H1 (cell line): Measurements from ENCODE around the gene R3HDM2. TPM values are rescaled to one million over a fixed set of nuclear protein-coding genes. Genes with fewer than 3 reads are reported as not detected.

Experiments used
- CTCF ChIA-PET: fragments of 300-600 bp; sonication (Branson Sonifier 250); formaldehyde crosslinking; loops from one replicate; lab custom pipeline; 2021; ENCODE audit not compliant: partially characterized antibody; lab: Charles Lee
- POLR2A ChIA-PET: fragments of 300-600 bp; sonication (Branson Sonifier 250); formaldehyde crosslinking; loops from one replicate; lab custom pipeline; 2021; ENCODE audit warnings: inconsistent platforms; ENCODE audit not compliant: partially characterized antibody; lab: Charles Lee
- DNase-seq, 2 experiments: peaks; one replicate each; pipeline versions ENCODE4 v3.0.0 to v3.0.0-alpha.2; 2010 to 2022; ENCODE audit warnings: low spot score in 2 of 2, low read depth in 1 of 2, mixed read lengths in 1 of 2
- FAIRE-seq: peaks from 2 replicates; lab custom pipeline; 2011; peaks lifted over from hg19 to GRCh38; lab: Jason Lieb, UNC
- H2AFZ ChIP-seq: 2 replicates; pipeline ENCODE4 v1.8.1; 2012; ENCODE audit warnings: low read length, inconsistent platforms
- H2AK5ac ChIP-seq: 2 replicates; pipeline ENCODE4 v1.6.1; 2013; ENCODE audit warnings: low read depth, low read length
- H2BK120ac ChIP-seq: replicated peaks from 2 replicates; pipeline ENCODE3; 2013; ENCODE audit warnings: low read depth, low read length, inconsistent platforms
- H2BK12ac ChIP-seq: 2 replicates; pipeline ENCODE4 v1.6.1; 2013; ENCODE audit warnings: low read depth, low read length
- H2BK15ac ChIP-seq: 2 replicates; pipeline ENCODE4 v1.6.1; 2013; ENCODE audit warnings: low read length
- H2BK20ac ChIP-seq: 2 replicates; pipeline ENCODE4 v1.6.1; 2013; ENCODE audit warnings: low read length
- H2BK5ac ChIP-seq: 2 replicates; pipeline ENCODE4 v1.6.1; 2013; ENCODE audit warnings: low read depth, low read length
- H3K14ac ChIP-seq: 2 replicates; pipeline ENCODE4 v1.6.1; 2013; ENCODE audit warnings: inconsistent platforms; ENCODE audit not compliant: insufficient read length
- H3K18ac ChIP-seq: 2 replicates; pipeline ENCODE4 v1.6.1; 2013; ENCODE audit warnings: low read length; ENCODE audit errors: extremely low read depth
- H3K23ac ChIP-seq: 2 replicates; pipeline ENCODE4 v1.6.1; 2013; ENCODE audit warnings: inconsistent platforms; ENCODE audit not compliant: insufficient read length
- H3K23me2 ChIP-seq: 2 replicates; pipeline ENCODE4 v1.6.1; 2013; ENCODE audit warnings: low read depth, low read length
- H3K27ac ChIP-seq: 2 replicates; pipeline ENCODE4 v1.6.1; 2011; ENCODE audit warnings: low read depth, low read length, inconsistent platforms
- H3K27me3 ChIP-seq, 4 experiments: replicated peaks in 1 of 4; 1 replicate in 1 of 4; 2 replicates in 3 of 4; pipeline versions ENCODE4 v1.6.1 to v1.8.1; 2011 to 2013; ENCODE audit warnings: low read length in 3 of 4, mild to moderate bottlenecking in 3 of 4, inconsistent platforms in 2 of 4, mixed read lengths in 2 of 4, moderate library complexity in 1 of 4; ENCODE audit not compliant: control insufficient read depth in 3 of 4, insufficient read depth in 3 of 4; ENCODE audit errors: extremely low read depth in 1 of 4
- H3K36me3 ChIP-seq, 4 experiments: 2 replicates each; pipeline versions ENCODE4 v1.6.1 to v1.8.1; 2011 to 2013; ENCODE audit warnings: mild to moderate bottlenecking in 4 of 4, low read length in 3 of 4, moderate library complexity in 2 of 4, control low read depth in 1 of 4, inconsistent platforms in 1 of 4; ENCODE audit not compliant: insufficient read depth in 4 of 4, control insufficient read depth in 2 of 4
- H3K4ac ChIP-seq: replicated peaks from 2 replicates; pipeline ENCODE3; 2013; ENCODE audit warnings: low read length, low read depth, mixed read lengths, inconsistent platforms; ENCODE audit not compliant: insufficient read length
- H3K4me1 ChIP-seq, 4 experiments: replicated peaks in 1 of 4; 1 replicate in 1 of 4; 2 replicates in 3 of 4; pipeline versions ENCODE4 v1.6.1 to v1.8.1; 2011 to 2013; ENCODE audit warnings: low read length in 3 of 4, inconsistent platforms in 2 of 4, mixed read lengths in 1 of 4; ENCODE audit not compliant: insufficient read depth in 4 of 4, control insufficient read depth in 3 of 4
- H3K4me2 ChIP-seq, 2 experiments: 2 replicates each; pipeline versions ENCODE4 v1.6.1 to v1.8.1; 2011 to 2013; ENCODE audit warnings: low read depth in 2 of 2, low read length in 2 of 2, control low read depth in 1 of 2, inconsistent platforms in 1 of 2, mild to moderate bottlenecking in 1 of 2; ENCODE audit not compliant: insufficient read depth in 1 of 2
- H3K4me3 ChIP-seq, 4 experiments: fragments of 200-600, 300-600 bp in 1 of 4; sonication (generic), shearing (Covaris generic), sonication (Bioruptor Twin) in 1 of 4; 2 replicates each; pipeline versions ENCODE4 v1.5.1 to v1.8.1; 2011 to 2016; ENCODE audit warnings: low read length in 4 of 4, low read depth in 3 of 4, control low read depth in 2 of 4, inconsistent platforms in 2 of 4, mild to moderate bottlenecking in 2 of 4, mixed read lengths in 1 of 4, moderate library complexity in 1 of 4; ENCODE audit not compliant: insufficient read depth in 2 of 4; ENCODE audit errors: extremely low read depth in 1 of 4
- H3K56ac ChIP-seq: replicated peaks from 2 replicates; pipeline ENCODE3; 2013; ENCODE audit warnings: low read depth, mild to moderate bottlenecking, mixed read lengths, low read length, inconsistent platforms; ENCODE audit not compliant: insufficient read length
- H3K79me1 ChIP-seq: 2 replicates; pipeline ENCODE4 v1.6.1; 2013; ENCODE audit warnings: low read depth, low read length, control low read depth
- H3K79me2 ChIP-seq, 2 experiments: 2 replicates each; pipeline versions ENCODE4 v1.6.1 to v1.8.1; 2012 to 2013; ENCODE audit warnings: low read length in 2 of 2, mild to moderate bottlenecking in 2 of 2, inconsistent platforms in 1 of 2; ENCODE audit not compliant: insufficient read depth in 2 of 2, control insufficient read depth in 1 of 2
- H3K9ac ChIP-seq, 4 experiments: replicated peaks in 1 of 4; 1 replicate in 1 of 4; 2 replicates in 3 of 4; pipeline versions ENCODE4 v1.6.1 to v1.8.1; 2011 to 2013; ENCODE audit warnings: low read depth in 3 of 4, low read length in 3 of 4, control low read depth in 2 of 4, mild to moderate bottlenecking in 2 of 4, moderate library complexity in 2 of 4, inconsistent platforms in 1 of 4; ENCODE audit errors: extremely low read depth in 1 of 4
- H3K9me3 ChIP-seq, 2 experiments: 2 replicates each; pipeline versions ENCODE4 v1.6.1 to v1.8.1; 2012 to 2013; ENCODE audit warnings: mild to moderate bottlenecking in 2 of 2, moderate library complexity in 2 of 2, control low read depth in 1 of 2, inconsistent platforms in 1 of 2, low read depth in 1 of 2, low read length in 1 of 2, mixed read lengths in 1 of 2; ENCODE audit not compliant: insufficient read depth in 2 of 2
- H4K20me1 ChIP-seq, 2 experiments: replicated peaks in 1 of 2; 2 replicates each; pipeline versions ENCODE3 to v1.8.1; 2011 to 2013; ENCODE audit warnings: inconsistent platforms in 2 of 2, low read length in 2 of 2, mild to moderate bottlenecking in 1 of 2; ENCODE audit not compliant: insufficient read depth in 2 of 2, control insufficient read depth in 1 of 2
- H4K5ac ChIP-seq: 2 replicates; pipeline ENCODE4 v1.6.1; 2013; ENCODE audit warnings: low read length, low read depth, mixed read lengths, inconsistent platforms; ENCODE audit not compliant: insufficient read length
- H4K8ac ChIP-seq: 2 replicates; pipeline ENCODE4 v1.8.0; 2013; ENCODE audit warnings: mild to moderate bottlenecking, moderate library complexity, low read length, inconsistent platforms; ENCODE audit not compliant: insufficient read depth; ENCODE audit errors: extremely low read depth
- H4K91ac ChIP-seq: replicated peaks from 2 replicates; pipeline ENCODE3; 2013; ENCODE audit warnings: low read length, mixed read lengths, inconsistent platforms; ENCODE audit not compliant: insufficient read length
- ASH2L ChIP-seq: fragments of 200-600, 300-600 bp; sonication (generic); IDR thresholded peaks from one replicate; pipeline ENCODE4 v1.7.1; 2017; ENCODE audit warnings: low read length
- BACH1 ChIP-seq: IDR thresholded peaks from 2 replicates; pipeline ENCODE4 v1.6.1; 2012; ENCODE audit warnings: low read length, improper control_type of control experiment
- BCL11A ChIP-seq, 2 experiments: IDR thresholded peaks; one replicate each; pipeline ENCODE4 v1.6.1; 2011; ENCODE audit warnings: low read depth in 2 of 2, low read length in 2 of 2, mild to moderate bottlenecking in 2 of 2
- BRCA1 ChIP-seq: IDR thresholded peaks from 2 replicates; pipeline ENCODE4 v1.6.1; 2012; ENCODE audit warnings: low read depth, low read length, improper control_type of control experiment
- CHD2 ChIP-seq: IDR thresholded peaks from 2 replicates; pipeline ENCODE4 v1.6.1; 2012; ENCODE audit warnings: low read length, improper control_type of control experiment
- CTCF ChIP-seq, 3 experiments: IDR thresholded peaks; 1 replicate in 2 of 3; 2 replicates in 1 of 3; pipeline versions ENCODE4 v1.5.1 to v1.6.1; 2011; ENCODE audit warnings: low read length in 3 of 3, mild to moderate bottlenecking in 3 of 3, inconsistent platforms in 2 of 3, low read depth in 1 of 3, moderate library complexity in 1 of 3; ENCODE audit not compliant: insufficient read depth in 1 of 3; ENCODE audit errors: control extremely low read depth in 1 of 3
- NRF1 ChIP-seq: IDR thresholded peaks from 2 replicates; pipeline ENCODE4 v1.6.1; 2011; ENCODE audit warnings: mild to moderate bottlenecking, low read depth, low read length, improper control_type of control experiment
- RAD21 ChIP-seq, 2 experiments: IDR thresholded peaks in 1 of 2; conservative IDR thresholded peaks in 1 of 2; 2 replicates each; pipeline ENCODE4 v1.6.1; 2011; ENCODE audit warnings: low read depth in 2 of 2, low read length in 2 of 2, improper control_type of control experiment in 1 of 2, inconsistent platforms in 1 of 2, mild to moderate bottlenecking in 1 of 2, moderate library complexity in 1 of 2
- SIN3A ChIP-seq, 2 experiments: IDR thresholded peaks in 1 of 2; conservative IDR thresholded peaks in 1 of 2; 2 replicates each; pipeline ENCODE4 v1.6.1; 2011 to 2012; ENCODE audit warnings: low read length in 2 of 2, improper control_type of control experiment in 1 of 2, low read depth in 1 of 2, mild to moderate bottlenecking in 1 of 2
- WGBS, 2 experiments: shearing (Covaris generic) in 1 of 2; methylation state at CpG; one replicate each; pipeline versions ENCODE4 v1.1.6 to v1.1.7; 2013 to 2015; ENCODE audit warnings: low lambda C conversion rate in 2 of 2, mixed read lengths in 2 of 2, inconsistent platforms in 1 of 2, low coverage in 1 of 2, missing lambda C conversion rate in 1 of 2; ENCODE audit not compliant: insufficient replicate concordance in 2 of 2, insufficient coverage in 1 of 2, insufficient read length in 1 of 2; ENCODE audit errors: extremely low coverage in 1 of 2, missing lambda C conversion rate in 1 of 2; 5-methylcytosine and 5-hydroxymethylcytosine counted together
- polyA plus RNA-seq, 7 experiments: library from polyadenylated mRNA; depleted of rRNA in 3 of 7; stranded (reverse) in 5 of 7; unstranded in 2 of 7; fragments of >200 nt in 5 of 7; fragments of 200-250 nt in 2 of 7; gene quantifications; 1 replicate in 5 of 7; 2 replicates in 1 of 7; 4 replicates in 1 of 7; pipeline versions ENCODE4 v1.2.1 to v1.2.3, GENCODE V29; 2011 to 2013; ENCODE audit warnings: missing spikeins in 2 of 7, mixed read lengths in 2 of 7
- total RNA-seq: library from RNA; stranded (reverse); fragmentation: NEBNext Ultra II Directional; extraction: Animal tissue kit (Norgen Biotek cat#: 25700); gene quantifications from 2 replicates; pipeline ENCODE4 v1.2.1, GENCODE V29; 2021

The R3HDM2 gene
- total and polyA plus RNA-seq, 2 of the 8 experiments (the other 6 are each of a cell fraction or from before 2014, with no cell fraction given): 25.6 to 27.0 TPM

- POLR2A ChIA-PET: no interaction called here
- no peak within 1 kb of the TSS for H3K27ac ChIP-seq
- no peak for TF ChIP-seq CTCF (IDR thresholded peaks at IDR 0.05; ENCODE audit: control extremely low read depth in 1 of 3, insufficient read depth in 1 of 3, low read depth in 1 of 3, low read length in 3 of 3)
- no peak for TF ChIP-seq SIN3A (conservative IDR thresholded peaks at IDR 0.05 in 1 of 2, IDR thresholded peaks at IDR 0.05 in 1 of 2; ENCODE audit: low read depth in 1 of 2, low read length in 2 of 2)
- TF ChIP-seq RAD21 (IDR thresholded peaks at IDR 0.05 in 1 of 2, conservative IDR thresholded peaks at IDR 0.05 in 1 of 2; ENCODE audit: low read depth in 2 of 2, low read length in 2 of 2): no peak
- no peak for TF ChIP-seq BCL11A (IDR thresholded peaks at IDR 0.05; ENCODE audit: low read depth in 2 of 2, low read length in 2 of 2)
- TF ChIP-seq NRF1: no peak
- no peak for TF ChIP-seq BRCA1
- no peak for TF ChIP-seq CHD2
- no peak for TF ChIP-seq BACH1
- no peak for TF ChIP-seq ASH2L
Measured at GRCh38 chr12:57479376-57480115, 48.7 kb upstream of the R3HDM2 start, which contains the start of gene ARHGAP9. TSS of gene ARHGAP9 (minus strand) at chr12:57479866. CDS start at chr12:57479406, 460 bp downstream.

More at GRCh38 chr12:57479376-57480115, 48.7 kb upstream of the R3HDM2 start, which contains the start of gene ARHGAP9:
- H3K4me3 ChIP-seq: no peak within 1 kb of the TSS
- DNase-seq: no peak
- no peaks in the 10 kb centered on the region for H3K79me1 ChIP-seq
- peak within 1 kb of the TSS; percentile 24; the same call in 1 of the 2 replicates for H2AK5ac ChIP-seq
- peak within 1 kb of the TSS; percentile 72; the same call in 1 of the 2 replicates for H2BK15ac ChIP-seq
- peaks cover 16 to 30% (median 28%) of the 10 kb centered on the region in 4 experiments for H3K27me3 ChIP-seq
- no peaks in the 10 kb centered on the region for H3K79me2 ChIP-seq
- no peak within 1 kb of the TSS for H2BK20ac ChIP-seq
- H3K4ac ChIP-seq: no peak within 1 kb of the TSS
- no peak within 1 kb of the TSS for H3K4me2 ChIP-seq
- no peak within 1 kb of the TSS for H3K56ac ChIP-seq
- no peaks in the 10 kb centered on the region for H3K36me3 ChIP-seq
- peaks cover 8% of the 10 kb centered on the region; the same call in 1 of the 2 replicates for H3K23me2 ChIP-seq
- CTCF ChIA-PET: interaction anchor here (0.7 to 25.1 kb wide), 7 partner anchors 7 to 253 kb away, joined by 3 to 441 read pairs (median 4); partner anchors contain the start of genes GLI1 and INHBE
- H2BK120ac ChIP-seq: no peak within 1 kb of the TSS
- no peak within 1 kb of the TSS for H4K8ac ChIP-seq
- no peaks in the 10 kb centered on the region for H3K9me3 ChIP-seq
- no peak within 1 kb of the TSS for H2BK5ac ChIP-seq
- H3K9ac ChIP-seq: no peak within 1 kb of the TSS
- H4K5ac ChIP-seq: no peak within 1 kb of the TSS
- no peak within 1 kb of the TSS for H3K14ac ChIP-seq
- peaks cover 0 to 1% of the 10 kb centered on the region in 2 experiments for H4K20me1 ChIP-seq
- H3K18ac ChIP-seq: no peak within 1 kb of the TSS
- H2AFZ ChIP-seq: no peak within 1 kb of the TSS
- no peak within 1 kb of the TSS for H4K91ac ChIP-seq
- no peak for FAIRE-seq
- 93% methylated on average over 6 of the region's 6 CpGs; no CpG with 5 or more reads in 1 of the 2 experiments for WGBS, 2 experiments
- H3K23ac ChIP-seq: no peak within 1 kb of the TSS
- H3K4me1 ChIP-seq: peaks cover 0 to 25% (median 11%) of the 10 kb centered on the region in 4 experiments; a peak in 6 of 7 replicates
- peak within 1 kb of the TSS; percentile 4; the same call in 1 of the 2 replicates for H2BK12ac ChIP-seq
